Measurements from ENCODE around the gene ISG15. TPM values are rescaled to one million over a fixed set of nuclear protein-coding genes. Genes with fewer than 3 reads are reported as not detected.

The ISG15 gene
- total and polyA plus RNA-seq, 9 of the 15 experiments (the other 6 are each of a cell fraction or from before 2014, with no cell fraction given): 0.40 to 58.3 (median 12.2) TPM

DNA sequence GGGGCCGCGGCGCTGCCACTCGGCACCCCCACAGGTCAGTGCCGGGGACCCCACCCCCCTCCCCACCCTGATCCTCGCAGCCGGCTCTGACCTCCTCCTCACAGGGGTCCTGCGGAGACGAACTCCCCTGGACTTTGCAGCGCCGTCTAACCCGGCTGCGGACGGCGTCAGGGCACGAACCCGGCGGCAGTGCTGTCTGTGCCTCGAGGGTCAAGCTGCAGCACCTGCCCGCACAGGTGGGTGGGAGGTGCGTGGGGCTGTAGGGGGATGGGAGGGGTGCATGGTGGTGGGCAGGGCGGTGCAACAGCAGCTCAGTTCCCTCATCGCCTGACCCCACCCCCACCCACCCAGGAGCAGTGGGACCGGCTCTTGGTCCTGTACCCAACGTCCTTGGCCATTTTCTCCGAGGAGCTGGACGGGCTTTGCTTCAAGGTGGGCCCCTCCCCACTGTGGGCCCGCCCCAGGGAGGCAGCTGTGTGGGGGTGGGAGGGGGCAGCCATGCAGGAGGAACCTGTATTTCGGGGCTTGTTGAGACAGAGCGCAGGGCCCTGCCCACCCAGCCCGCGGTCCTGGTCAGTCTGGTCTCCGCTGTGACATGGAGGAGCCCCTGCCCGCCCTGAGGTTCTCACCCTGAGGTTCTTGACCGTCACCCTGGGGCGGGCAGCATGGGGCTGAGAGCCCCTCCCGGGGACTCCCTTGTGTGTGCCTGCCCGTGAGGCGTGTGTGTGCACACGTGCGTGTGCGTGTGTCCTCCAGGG, 42.1 kb upstream of the ISG15 start (continued):
- TF ChIP-seq, protein P1, sequence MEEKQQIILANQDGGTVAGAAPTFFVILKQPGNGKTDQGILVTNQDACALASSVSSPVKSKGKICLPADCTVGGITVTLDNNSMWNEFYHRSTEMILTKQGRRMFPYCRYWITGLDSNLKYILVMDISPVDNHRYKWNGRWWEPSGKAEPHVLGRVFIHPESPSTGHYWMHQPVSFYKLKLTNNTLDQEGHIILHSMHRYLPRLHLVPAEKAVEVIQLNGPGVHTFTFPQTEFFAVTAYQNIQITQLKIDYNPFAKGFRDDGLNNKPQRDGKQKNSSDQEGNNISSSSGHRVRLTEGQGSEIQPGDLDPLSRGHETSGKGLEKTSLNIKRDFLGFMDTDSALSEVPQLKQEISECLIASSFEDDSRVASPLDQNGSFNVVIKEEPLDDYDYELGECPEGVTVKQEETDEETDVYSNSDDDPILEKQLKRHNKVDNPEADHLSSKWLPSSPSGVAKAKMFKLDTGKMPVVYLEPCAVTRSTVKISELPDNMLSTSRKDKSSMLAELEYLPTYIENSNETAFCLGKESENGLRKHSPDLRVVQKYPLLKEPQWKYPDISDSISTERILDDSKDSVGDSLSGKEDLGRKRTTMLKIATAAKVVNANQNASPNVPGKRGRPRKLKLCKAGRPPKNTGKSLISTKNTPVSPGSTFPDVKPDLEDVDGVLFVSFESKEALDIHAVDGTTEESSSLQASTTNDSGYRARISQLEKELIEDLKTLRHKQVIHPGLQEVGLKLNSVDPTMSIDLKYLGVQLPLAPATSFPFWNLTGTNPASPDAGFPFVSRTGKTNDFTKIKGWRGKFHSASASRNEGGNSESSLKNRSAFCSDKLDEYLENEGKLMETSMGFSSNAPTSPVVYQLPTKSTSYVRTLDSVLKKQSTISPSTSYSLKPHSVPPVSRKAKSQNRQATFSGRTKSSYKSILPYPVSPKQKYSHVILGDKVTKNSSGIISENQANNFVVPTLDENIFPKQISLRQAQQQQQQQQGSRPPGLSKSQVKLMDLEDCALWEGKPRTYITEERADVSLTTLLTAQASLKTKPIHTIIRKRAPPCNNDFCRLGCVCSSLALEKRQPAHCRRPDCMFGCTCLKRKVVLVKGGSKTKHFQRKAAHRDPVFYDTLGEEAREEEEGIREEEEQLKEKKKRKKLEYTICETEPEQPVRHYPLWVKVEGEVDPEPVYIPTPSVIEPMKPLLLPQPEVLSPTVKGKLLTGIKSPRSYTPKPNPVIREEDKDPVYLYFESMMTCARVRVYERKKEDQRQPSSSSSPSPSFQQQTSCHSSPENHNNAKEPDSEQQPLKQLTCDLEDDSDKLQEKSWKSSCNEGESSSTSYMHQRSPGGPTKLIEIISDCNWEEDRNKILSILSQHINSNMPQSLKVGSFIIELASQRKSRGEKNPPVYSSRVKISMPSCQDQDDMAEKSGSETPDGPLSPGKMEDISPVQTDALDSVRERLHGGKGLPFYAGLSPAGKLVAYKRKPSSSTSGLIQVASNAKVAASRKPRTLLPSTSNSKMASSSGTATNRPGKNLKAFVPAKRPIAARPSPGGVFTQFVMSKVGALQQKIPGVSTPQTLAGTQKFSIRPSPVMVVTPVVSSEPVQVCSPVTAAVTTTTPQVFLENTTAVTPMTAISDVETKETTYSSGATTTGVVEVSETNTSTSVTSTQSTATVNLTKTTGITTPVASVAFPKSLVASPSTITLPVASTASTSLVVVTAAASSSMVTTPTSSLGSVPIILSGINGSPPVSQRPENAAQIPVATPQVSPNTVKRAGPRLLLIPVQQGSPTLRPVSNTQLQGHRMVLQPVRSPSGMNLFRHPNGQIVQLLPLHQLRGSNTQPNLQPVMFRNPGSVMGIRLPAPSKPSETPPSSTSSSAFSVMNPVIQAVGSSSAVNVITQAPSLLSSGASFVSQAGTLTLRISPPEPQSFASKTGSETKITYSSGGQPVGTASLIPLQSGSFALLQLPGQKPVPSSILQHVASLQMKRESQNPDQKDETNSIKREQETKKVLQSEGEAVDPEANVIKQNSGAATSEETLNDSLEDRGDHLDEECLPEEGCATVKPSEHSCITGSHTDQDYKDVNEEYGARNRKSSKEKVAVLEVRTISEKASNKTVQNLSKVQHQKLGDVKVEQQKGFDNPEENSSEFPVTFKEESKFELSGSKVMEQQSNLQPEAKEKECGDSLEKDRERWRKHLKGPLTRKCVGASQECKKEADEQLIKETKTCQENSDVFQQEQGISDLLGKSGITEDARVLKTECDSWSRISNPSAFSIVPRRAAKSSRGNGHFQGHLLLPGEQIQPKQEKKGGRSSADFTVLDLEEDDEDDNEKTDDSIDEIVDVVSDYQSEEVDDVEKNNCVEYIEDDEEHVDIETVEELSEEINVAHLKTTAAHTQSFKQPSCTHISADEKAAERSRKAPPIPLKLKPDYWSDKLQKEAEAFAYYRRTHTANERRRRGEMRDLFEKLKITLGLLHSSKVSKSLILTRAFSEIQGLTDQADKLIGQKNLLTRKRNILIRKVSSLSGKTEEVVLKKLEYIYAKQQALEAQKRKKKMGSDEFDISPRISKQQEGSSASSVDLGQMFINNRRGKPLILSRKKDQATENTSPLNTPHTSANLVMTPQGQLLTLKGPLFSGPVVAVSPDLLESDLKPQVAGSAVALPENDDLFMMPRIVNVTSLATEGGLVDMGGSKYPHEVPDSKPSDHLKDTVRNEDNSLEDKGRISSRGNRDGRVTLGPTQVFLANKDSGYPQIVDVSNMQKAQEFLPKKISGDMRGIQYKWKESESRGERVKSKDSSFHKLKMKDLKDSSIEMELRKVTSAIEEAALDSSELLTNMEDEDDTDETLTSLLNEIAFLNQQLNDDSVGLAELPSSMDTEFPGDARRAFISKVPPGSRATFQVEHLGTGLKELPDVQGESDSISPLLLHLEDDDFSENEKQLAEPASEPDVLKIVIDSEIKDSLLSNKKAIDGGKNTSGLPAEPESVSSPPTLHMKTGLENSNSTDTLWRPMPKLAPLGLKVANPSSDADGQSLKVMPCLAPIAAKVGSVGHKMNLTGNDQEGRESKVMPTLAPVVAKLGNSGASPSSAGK (IDR thresholded peaks at IDR 0.05): no peak
- no peak for TF ChIP-seq EP400 (IDR thresholded peaks at IDR 0.05)
- TF ChIP-seq NCOA1 (IDR thresholded peaks at IDR 0.05; ENCODE audit: low read depth): no peak
- no peak for TF ChIP-seq ZNF212 (CRISPR knock-in tag; IDR thresholded peaks at IDR 0.05)
- no peak for TF ChIP-seq C11orf30 (IDR thresholded peaks at IDR 0.05; ENCODE audit: low read depth)
- TF ChIP-seq CCAR2 (IDR thresholded peaks at IDR 0.05; ENCODE audit: low read depth, low read length): no peak
